ENCODE data around the gene FADS6.

The FADS6 gene

GRCh38 chr17:74866198-74866835 is 27.1 kb downstream of the FADS6 start:
- no peak for DNase-seq (ENCODE audit: low read depth in 2 of 2)

- DNase-seq (ENCODE audit: low read depth in 2 of 2), result no peak
Measured at GRCh38 chr17:74865504-74866197, 27.8 kb downstream of the FADS6 start.

- DNase-seq (ENCODE audit: low read depth in 2 of 2), result no peak
Measured at GRCh38 chr17:74864866-74865395, 28.5 kb downstream of the FADS6 start.

- no peak for DNase-seq (ENCODE audit: low read depth in 2 of 2)
Measured at GRCh38 chr17:74864297-74864865, 29.1 kb downstream of the FADS6 start.

- DNase-seq (ENCODE audit: low read depth in 2 of 2), result no peak
Measured at GRCh38 chr17:74863420-74864296, 29.8 kb downstream of the FADS6 start.

- DNase-seq (ENCODE audit: low read depth in 2 of 2), result no peak
Measured at GRCh38 chr17:74862919-74863318, 30.5 kb downstream of the FADS6 start.

GRCh38 chr17:74862108-74862901 is 31.1 kb downstream of the FADS6 start:
- no peak for DNase-seq (ENCODE audit: low read depth in 2 of 2)

GRCh38 chr17:74861662-74862107 is 31.7 kb downstream of the FADS6 start:
- DNase-seq (ENCODE audit: low read depth in 2 of 2), result no peak

- DNase-seq (ENCODE audit: low read depth in 2 of 2), result no peak
Measured at GRCh38 chr17:74860872-74861661, 32.4 kb downstream of the FADS6 start.

GRCh38 chr17:74860229-74860871 is 33.1 kb downstream of the FADS6 start:
- DNase-seq (ENCODE audit: low read depth in 2 of 2), result no peak

- no peak for DNase-seq (ENCODE audit: low read depth in 2 of 2)
Measured at GRCh38 chr17:74859459-74860228, 33.8 kb downstream of the FADS6 start, which contains the start of gene GRIN2C. GRIN2C (minus strand) TSS chr17:74859885; CDS start chr17:74855092, 4,793 bp downstream.

GRCh38 chr17:74858672-74859458 is 34.6 kb downstream of the FADS6 start:
- DNase-seq (ENCODE audit: low read depth in 2 of 2), result no peak

GRCh38 chr17:74857191-74857590 is 36.2 kb downstream of the FADS6 start:
- DNase-seq (ENCODE audit: low read depth in 2 of 2), result no peak

GRCh38 chr17:74856112-74856511 is 37.3 kb downstream of the FADS6 start:
- DNase-seq (ENCODE audit: low read depth in 2 of 2), result no peak

- no peak for DNase-seq (ENCODE audit: low read depth in 2 of 2)
Measured at GRCh38 chr17:74855323-74855722, 38.1 kb downstream of the FADS6 start.

- no peak for DNase-seq (ENCODE audit: low read depth in 2 of 2)
Measured at GRCh38 chr17:74854792-74855191, 38.6 kb downstream of the FADS6 start.

- DNase-seq (ENCODE audit: low read depth in 2 of 2), result no peak
Measured at GRCh38 chr17:74853669-74854068, 39.8 kb downstream of the FADS6 start.

- DNase-seq (ENCODE audit: low read depth in 2 of 2), result no peak
Measured at GRCh38 chr17:74853048-74853397, 40.4 kb downstream of the FADS6 start.

All from fibroblast of skin of left biceps (primary cell).